OCI-LY3 (cell line): ENCODE measurements around the gene CENPM.

Source experiments
- H2AFZ ChIP-seq: fragments of 200-600, 300-600 bp; shearing (Covaris generic); 2 replicates; pipeline ENCODE4 v1.6.0; 2014; ENCODE audit warnings: antibody characterized with exemption, low read depth, low read length
- H3K27ac ChIP-seq: fragments of 200-600, 300-600 bp; sonication (generic); 2 replicates; pipeline ENCODE4 v1.5.1; 2014; ENCODE audit warnings: mild to moderate bottlenecking, low read length, moderate library complexity, mixed read lengths
- H3K27me3 ChIP-seq: fragments of 200-600, 300-600 bp; sonication (generic); 2 replicates; pipeline ENCODE4 v1.6.1; 2014; ENCODE audit warnings: low read depth, low read length, mixed read lengths
- H3K36me3 ChIP-seq: fragments of 200-600, 300-600 bp; sonication (generic); replicated peaks from 2 replicates; pipeline ENCODE3; 2014; ENCODE audit warnings: low read depth, low read length, mixed read lengths
- H3K4me1 ChIP-seq: fragments of 300-600, 200-600 bp; sonication (generic); 2 replicates; pipeline ENCODE4 v1.6.1; 2014; ENCODE audit warnings: low read length, mixed read lengths
- H3K4me2 ChIP-seq: fragments of 200-600, 300-600 bp; sonication (generic); 2 replicates; pipeline ENCODE4 v1.6.1; 2014; ENCODE audit warnings: low read length, mixed read lengths
- H3K4me3 ChIP-seq: fragments of 300-600, 200-600 bp; sonication (generic); 2 replicates; pipeline ENCODE4 v1.5.1; 2014; ENCODE audit warnings: antibody characterized with exemption, mild to moderate bottlenecking, low read length, moderate library complexity
- H3K79me2 ChIP-seq: fragments of 300-600, 200-600 bp; shearing (Covaris generic); 2 replicates; pipeline ENCODE4 v1.6.1; 2014; ENCODE audit warnings: mild to moderate bottlenecking, low read length, mixed read lengths
- H3K9ac ChIP-seq: fragments of 300-600, 200-600 bp; shearing (Covaris generic); 2 replicates; pipeline ENCODE4 v1.6.0; 2014; ENCODE audit warnings: mild to moderate bottlenecking, low read length, moderate library complexity
- H3K9me3 ChIP-seq: fragments of 200-600, 300-600 bp; shearing (Covaris generic); 2 replicates; pipeline ENCODE4 v1.6.1; 2014; ENCODE audit warnings: low read length, mixed read lengths; ENCODE audit not compliant: insufficient read depth
- H4K20me1 ChIP-seq: fragments of 200-600, 300-600 bp; sonication (generic); 2 replicates; pipeline ENCODE4 v1.6.1; 2016; ENCODE audit warnings: low read length, mixed read lengths; ENCODE audit not compliant: insufficient read depth
- EZH2phosphoT487 ChIP-seq: fragments of 200-600 bp; shearing (Covaris generic); IDR thresholded peaks from 2 replicates; pipeline ENCODE4 v1.6.1; 2018; ENCODE audit warnings: antibody characterized with exemption, mixed run types, low read depth
- TF ChIP-seq, protein P1 (sequence below): fragments of 200-600, 300-600 bp; sonication (generic); IDR thresholded peaks from 2 replicates; pipeline ENCODE4 v1.5.1; 2014; ENCODE audit warnings: antibody characterized with exemption, low read length, low read depth

The CENPM gene

DNA sequence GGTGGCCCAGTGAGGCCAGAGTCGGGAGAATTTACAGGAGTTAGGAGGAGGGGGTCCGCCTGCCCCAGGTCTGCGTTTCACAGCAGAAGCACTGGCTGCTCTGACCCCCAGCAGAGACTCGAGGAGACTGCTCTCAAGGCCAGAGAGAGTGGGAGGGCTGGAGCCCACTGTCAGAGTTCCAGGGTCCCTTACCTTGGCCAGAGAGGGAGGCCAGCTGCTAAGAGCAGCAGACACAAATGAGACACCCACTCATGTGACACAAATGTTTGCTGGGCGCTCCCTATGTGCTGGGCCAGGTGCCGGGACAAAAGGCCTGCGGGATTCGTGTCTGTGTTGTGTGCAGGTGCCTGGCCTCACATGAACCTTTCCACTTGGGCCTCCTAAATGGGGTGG lies 17.5 kb downstream of the CENPM start:
- Histone ChIP-seq H3K4me2 (0 out of 2 replicates have a peak overlapping the region, but pooled peaks have one; percentile 3), H4K20me1 (no peaks in the 10 kb centered on the region), H3K9ac (no peak overlapping the region), H3K79me2 (no peaks in the 10 kb centered on the region), H3K4me3 (no peak overlapping the region), H3K27me3 (peaks cover 13% of the 10 kb centered on the region), H2AFZ (no peak overlapping the region), H3K9me3 (no peaks in the 10 kb centered on the region), H3K36me3 (peaks cover 4% of the 10 kb centered on the region), H3K4me1 (peaks cover 71% of the 10 kb centered on the region), H3K27ac (peak overlapping the region; percentile 33; the same call in 1 of the 2 replicates)
- TF ChIP-seq, protein P1, sequence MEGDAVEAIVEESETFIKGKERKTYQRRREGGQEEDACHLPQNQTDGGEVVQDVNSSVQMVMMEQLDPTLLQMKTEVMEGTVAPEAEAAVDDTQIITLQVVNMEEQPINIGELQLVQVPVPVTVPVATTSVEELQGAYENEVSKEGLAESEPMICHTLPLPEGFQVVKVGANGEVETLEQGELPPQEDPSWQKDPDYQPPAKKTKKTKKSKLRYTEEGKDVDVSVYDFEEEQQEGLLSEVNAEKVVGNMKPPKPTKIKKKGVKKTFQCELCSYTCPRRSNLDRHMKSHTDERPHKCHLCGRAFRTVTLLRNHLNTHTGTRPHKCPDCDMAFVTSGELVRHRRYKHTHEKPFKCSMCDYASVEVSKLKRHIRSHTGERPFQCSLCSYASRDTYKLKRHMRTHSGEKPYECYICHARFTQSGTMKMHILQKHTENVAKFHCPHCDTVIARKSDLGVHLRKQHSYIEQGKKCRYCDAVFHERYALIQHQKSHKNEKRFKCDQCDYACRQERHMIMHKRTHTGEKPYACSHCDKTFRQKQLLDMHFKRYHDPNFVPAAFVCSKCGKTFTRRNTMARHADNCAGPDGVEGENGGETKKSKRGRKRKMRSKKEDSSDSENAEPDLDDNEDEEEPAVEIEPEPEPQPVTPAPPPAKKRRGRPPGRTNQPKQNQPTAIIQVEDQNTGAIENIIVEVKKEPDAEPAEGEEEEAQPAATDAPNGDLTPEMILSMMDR: no peak
- TF ChIP-seq EZH2phosphoT487: no peak

DNA sequence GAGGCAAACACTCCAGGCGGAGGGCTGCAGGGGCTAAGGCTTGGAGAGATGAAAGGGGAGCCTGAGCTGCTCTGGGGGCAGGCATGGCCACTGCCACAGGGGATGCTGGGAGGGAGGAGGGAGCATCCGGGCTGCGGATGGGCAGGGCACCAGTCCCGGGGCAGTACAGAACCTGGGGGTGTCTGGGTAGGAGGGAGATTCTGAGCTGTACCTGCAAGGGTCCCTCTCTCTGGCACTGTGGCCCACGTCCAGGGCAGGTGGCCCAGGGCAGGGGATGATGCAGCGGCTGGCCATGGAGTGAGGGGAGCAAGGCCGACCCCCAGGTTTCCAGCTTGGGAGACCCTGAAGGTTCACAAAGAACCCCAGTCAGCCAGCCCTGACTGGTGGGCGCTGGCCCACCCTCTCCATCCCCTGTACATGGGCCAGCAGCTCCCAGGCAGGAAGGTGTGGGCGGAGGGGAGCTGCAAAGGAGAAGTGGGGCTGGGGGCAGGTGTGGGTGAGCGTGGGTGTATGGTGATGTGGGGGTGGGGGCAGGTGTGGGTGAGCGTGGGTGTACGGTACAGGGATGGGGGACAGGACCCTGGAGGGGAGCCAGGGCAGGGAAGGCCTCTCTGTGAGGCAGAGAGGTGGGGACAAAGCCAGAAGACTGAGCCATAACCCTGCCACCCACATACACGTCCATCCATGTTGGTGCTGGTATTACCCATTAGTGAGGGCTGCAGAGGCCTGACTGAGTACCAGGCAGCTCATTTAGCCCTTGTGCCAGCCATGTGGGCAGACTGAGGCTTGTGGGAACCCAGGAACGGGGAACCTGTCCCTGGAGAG lies 18.1 kb downstream of the CENPM start:
- Histone ChIP-seq H3K9ac (no peak overlapping the region), H3K4me1 (peaks cover 66% of the 10 kb centered on the region)

DNA sequence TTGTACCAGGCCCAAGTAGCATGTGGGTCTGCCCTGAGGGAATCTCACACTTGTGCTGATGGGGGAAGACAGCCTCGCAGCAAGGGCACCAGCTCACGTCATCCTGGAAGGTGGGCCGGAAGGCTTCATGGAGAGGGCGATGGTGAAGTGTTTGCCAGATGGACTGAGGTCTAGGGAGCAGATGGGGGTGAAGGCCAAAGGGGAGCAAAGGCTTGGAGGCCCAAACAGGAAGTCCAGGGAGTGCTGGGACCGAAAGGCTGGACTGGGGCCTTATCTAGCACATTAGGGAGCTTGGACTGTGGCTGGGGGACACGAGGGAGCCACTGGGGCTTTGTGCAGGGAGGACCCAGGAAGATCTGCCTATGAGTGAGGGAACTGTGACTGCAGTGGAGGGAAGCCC lies 19.1 kb downstream of the CENPM start:
- no peak overlapping the region for H3K4me3 ChIP-seq
- H3K36me3 ChIP-seq: no peaks in the 10 kb centered on the region
- no peaks in the 10 kb centered on the region for H4K20me1 ChIP-seq
- peaks cover 13% of the 10 kb centered on the region for H3K27me3 ChIP-seq
- peaks cover 70% of the 10 kb centered on the region for H3K4me1 ChIP-seq
- H3K9me3 ChIP-seq: no peaks in the 10 kb centered on the region
- H3K27ac ChIP-seq: no peak overlapping the region
- H3K9ac ChIP-seq: no peak overlapping the region
- no peak overlapping the region for H2AFZ ChIP-seq
- no peaks in the 10 kb centered on the region for H3K79me2 ChIP-seq
- TF ChIP-seq EZH2phosphoT487: no peak
- TF ChIP-seq, protein P1: no peak
- no peak overlapping the region for H3K4me2 ChIP-seq

More for the DNA sequence above, 18.1 kb downstream of the CENPM start:
- peaks cover 13% of the 10 kb centered on the region for H3K27me3 ChIP-seq
- TF ChIP-seq, protein P1: no peak
- TF ChIP-seq EZH2phosphoT487: no peak
- no peak overlapping the region for H2AFZ ChIP-seq
- no peak overlapping the region for H3K4me3 ChIP-seq
- H3K36me3 ChIP-seq: no peaks in the 10 kb centered on the region
- H3K4me2 ChIP-seq: 0 out of 2 replicates have a peak overlapping the region, but pooled peaks have one; percentile 3
- H3K79me2 ChIP-seq: no peaks in the 10 kb centered on the region
- H3K27ac ChIP-seq: peak overlapping the region; percentile 33; the same call in 1 of the 2 replicates
- H3K9me3 ChIP-seq: no peaks in the 10 kb centered on the region
- no peaks in the 10 kb centered on the region for H4K20me1 ChIP-seq

DNA sequence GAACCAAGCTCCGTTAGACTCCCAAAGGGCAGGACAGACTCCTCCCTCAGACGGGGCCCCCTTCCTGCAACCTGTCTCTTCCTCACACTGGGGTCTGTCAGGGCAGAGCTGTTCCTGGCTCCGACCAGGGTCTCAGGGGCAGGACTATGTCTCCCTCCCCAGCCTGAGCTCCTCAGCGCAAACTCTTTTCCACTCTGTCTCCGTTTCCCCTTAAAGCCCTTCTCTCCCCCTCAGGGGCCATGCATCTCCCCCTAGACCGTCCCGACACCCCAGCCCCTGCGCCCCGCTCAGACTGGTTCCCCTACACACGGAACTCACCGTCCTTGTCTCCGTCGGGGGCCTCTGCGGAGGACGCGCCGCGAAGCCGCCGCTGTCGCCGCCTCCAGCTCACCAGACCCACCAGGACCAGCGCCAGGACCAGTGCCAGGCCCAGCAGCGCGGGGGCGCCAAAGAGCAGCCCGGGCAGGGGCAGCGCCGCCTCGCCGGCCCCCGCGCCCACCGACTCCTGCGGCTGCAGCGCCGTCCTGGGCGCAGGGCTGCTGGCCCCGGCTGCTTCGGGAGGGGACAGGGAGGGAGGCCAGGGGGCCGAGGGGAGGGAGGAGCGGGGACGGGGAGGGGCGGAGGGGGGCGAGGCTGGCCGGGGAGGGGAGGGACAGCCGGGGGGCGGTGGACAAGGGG lies 21.0 kb downstream of the CENPM start:
- H3K4me2 ChIP-seq: peak overlapping the region; percentile 59

More for the DNA sequence above, 21.0 kb downstream of the CENPM start:
- no peaks in the 10 kb centered on the region for H3K79me2 ChIP-seq
- no peak overlapping the region for H3K27ac ChIP-seq
- TF ChIP-seq, protein P1: peak; percentile 73
- no peak for TF ChIP-seq EZH2phosphoT487
- H3K4me1 ChIP-seq: peaks cover 71% of the 10 kb centered on the region
- peaks cover 13% of the 10 kb centered on the region for H3K27me3 ChIP-seq
- peak overlapping the region; percentile 53 for H3K9ac ChIP-seq
- H3K9me3 ChIP-seq: no peaks in the 10 kb centered on the region
- no peaks in the 10 kb centered on the region for H3K36me3 ChIP-seq
- H4K20me1 ChIP-seq: no peaks in the 10 kb centered on the region
- H2AFZ ChIP-seq: no peak overlapping the region
- peak overlapping the region; percentile 70 for H3K4me3 ChIP-seq
